ENCODE results near the gene UGT1A9. TPM values are rescaled to one million over a fixed set of nuclear protein-coding genes. Genes with fewer than 3 reads are reported as not detected.

The UGT1A9 gene
- total and polyA plus RNA-seq, 2 of the 13 experiments (the other 11 are each of a cell fraction or from before 2014, with no cell fraction given): 0.07 TPM; not detected in 1

DNA sequence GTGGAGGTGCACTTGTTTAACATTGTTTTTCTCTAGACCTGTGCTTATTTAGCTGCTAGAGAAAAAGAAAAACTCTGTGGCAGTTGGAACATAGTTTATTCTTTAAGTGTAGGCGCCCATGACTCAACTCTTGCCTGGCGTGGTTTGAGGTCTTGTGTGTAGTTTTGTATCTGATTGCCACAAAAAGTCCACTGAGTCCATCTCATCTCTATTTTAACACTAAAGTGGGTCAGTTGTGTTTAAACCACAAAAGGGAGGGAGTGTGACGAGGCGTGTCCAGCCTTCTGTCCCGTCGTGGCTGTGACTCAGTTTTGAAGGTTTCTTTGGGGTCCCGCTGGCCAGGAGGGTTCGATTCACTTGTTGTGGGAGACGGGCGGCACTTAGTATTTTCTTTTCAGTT, 15.3 kb upstream of the UGT1A9 start (continued):
- TF ChIP-seq YEATS2 (CRISPR knock-in tag; IDR thresholded peaks at IDR 0.05; ENCODE audit: borderline replicate concordance): no peak

DNA sequence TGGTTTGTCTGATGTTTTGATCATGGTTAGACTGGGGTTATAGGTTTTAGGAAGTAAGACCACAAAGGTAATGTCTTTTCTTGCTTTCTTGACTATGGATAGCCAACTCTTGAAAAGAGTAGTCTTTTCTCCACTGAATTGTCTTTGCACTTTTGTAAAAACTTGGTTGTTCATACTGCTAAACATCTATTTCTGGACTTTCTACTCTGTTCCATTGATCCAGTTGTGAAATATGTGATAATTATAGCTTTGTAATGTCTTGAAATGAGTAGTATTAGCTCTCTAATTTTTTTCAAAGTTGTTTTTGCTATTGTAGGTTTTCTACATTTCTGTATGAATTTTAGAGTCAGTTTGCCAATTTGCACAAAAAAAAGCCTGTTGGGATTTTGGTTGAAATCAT, 13.1 kb upstream of the UGT1A9 start:
- Histone ChIP-seq H3K27me3 (ENCODE audit: control insufficient read depth in 1 of 2, insufficient read depth in 2 of 2, low read length in 2 of 2) (no peaks in the 10 kb centered on the region), H2AFZ (ENCODE audit: low read length) (no peak overlapping the region), H3K36me3 (replicated peaks in 1 of 2; ENCODE audit: control insufficient read depth in 1 of 2, insufficient read depth in 2 of 2, low read length in 2 of 2) (no peaks in the 10 kb centered on the region), H3K4me1 (ENCODE audit: insufficient read depth, low read length) (no peaks in the 10 kb centered on the region), H3K9ac (ENCODE audit: insufficient read depth, low read depth, low read length) (no peak overlapping the region), H4K20me1 (ENCODE audit: insufficient read depth, low read length) (no peaks in the 10 kb centered on the region), H3K4me3 (replicated peaks in 1 of 3; ENCODE audit: insufficient read depth in 1 of 3, low read depth in 2 of 3, low read length in 3 of 3) (no peak overlapping the region), H3K79me2 (ENCODE audit: insufficient read depth, low read length) (no peaks in the 10 kb centered on the region), H3K4me2 (ENCODE audit: low read depth, low read length) (no peak overlapping the region), H3K27ac (ENCODE audit: extremely low read length, insufficient read depth, low read length) (no peak overlapping the region), H3K9me3 (ENCODE audit: low read length) (no peaks in the 10 kb centered on the region)
- TF ChIP-seq, protein P1, sequence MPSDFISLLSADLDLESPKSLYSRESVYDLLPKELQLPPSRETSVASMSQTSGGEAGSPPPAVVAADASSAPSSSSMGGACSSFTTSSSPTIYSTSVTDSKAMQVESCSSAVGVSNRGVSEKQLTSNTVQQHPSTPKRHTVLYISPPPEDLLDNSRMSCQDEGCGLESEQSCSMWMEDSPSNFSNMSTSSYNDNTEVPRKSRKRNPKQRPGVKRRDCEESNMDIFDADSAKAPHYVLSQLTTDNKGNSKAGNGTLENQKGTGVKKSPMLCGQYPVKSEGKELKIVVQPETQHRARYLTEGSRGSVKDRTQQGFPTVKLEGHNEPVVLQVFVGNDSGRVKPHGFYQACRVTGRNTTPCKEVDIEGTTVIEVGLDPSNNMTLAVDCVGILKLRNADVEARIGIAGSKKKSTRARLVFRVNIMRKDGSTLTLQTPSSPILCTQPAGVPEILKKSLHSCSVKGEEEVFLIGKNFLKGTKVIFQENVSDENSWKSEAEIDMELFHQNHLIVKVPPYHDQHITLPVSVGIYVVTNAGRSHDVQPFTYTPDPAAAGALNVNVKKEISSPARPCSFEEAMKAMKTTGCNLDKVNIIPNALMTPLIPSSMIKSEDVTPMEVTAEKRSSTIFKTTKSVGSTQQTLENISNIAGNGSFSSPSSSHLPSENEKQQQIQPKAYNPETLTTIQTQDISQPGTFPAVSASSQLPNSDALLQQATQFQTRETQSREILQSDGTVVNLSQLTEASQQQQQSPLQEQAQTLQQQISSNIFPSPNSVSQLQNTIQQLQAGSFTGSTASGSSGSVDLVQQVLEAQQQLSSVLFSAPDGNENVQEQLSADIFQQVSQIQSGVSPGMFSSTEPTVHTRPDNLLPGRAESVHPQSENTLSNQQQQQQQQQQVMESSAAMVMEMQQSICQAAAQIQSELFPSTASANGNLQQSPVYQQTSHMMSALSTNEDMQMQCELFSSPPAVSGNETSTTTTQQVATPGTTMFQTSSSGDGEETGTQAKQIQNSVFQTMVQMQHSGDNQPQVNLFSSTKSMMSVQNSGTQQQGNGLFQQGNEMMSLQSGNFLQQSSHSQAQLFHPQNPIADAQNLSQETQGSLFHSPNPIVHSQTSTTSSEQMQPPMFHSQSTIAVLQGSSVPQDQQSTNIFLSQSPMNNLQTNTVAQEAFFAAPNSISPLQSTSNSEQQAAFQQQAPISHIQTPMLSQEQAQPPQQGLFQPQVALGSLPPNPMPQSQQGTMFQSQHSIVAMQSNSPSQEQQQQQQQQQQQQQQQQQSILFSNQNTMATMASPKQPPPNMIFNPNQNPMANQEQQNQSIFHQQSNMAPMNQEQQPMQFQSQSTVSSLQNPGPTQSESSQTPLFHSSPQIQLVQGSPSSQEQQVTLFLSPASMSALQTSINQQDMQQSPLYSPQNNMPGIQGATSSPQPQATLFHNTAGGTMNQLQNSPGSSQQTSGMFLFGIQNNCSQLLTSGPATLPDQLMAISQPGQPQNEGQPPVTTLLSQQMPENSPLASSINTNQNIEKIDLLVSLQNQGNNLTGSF (CRISPR knock-in tag; IDR thresholded peaks at IDR 0.05): no peak
- TF ChIP-seq, protein P2, sequence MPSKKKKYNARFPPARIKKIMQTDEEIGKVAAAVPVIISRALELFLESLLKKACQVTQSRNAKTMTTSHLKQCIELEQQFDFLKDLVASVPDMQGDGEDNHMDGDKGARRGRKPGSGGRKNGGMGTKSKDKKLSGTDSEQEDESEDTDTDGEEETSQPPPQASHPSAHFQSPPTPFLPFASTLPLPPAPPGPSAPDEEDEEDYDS (CRISPR knock-in tag; IDR thresholded peaks at IDR 0.05): no peak
- TF ChIP-seq ZNF441 (CRISPR knock-in tag; IDR thresholded peaks at IDR 0.05; ENCODE audit: borderline replicate concordance) (no peak), ZBTB7B (CRISPR knock-in tag; IDR thresholded peaks at IDR 0.05) (no peak), PHF8 (CRISPR knock-in tag; IDR thresholded peaks at IDR 0.05) (no peak), ZSCAN20 (CRISPR knock-in tag; IDR thresholded peaks at IDR 0.05; ENCODE audit: borderline replicate concordance) (no peak), ZNF207 (IDR thresholded peaks at IDR 0.05; ENCODE audit: borderline replicate concordance) (no peak), PRMT3 (CRISPR knock-in tag; IDR thresholded peaks at IDR 0.05; ENCODE audit: borderline replicate concordance, low read depth) (no peak), PHF5A (CRISPR knock-in tag; IDR thresholded peaks at IDR 0.05; ENCODE audit: low read depth, unreplicated experiment) (no peak)
- FAIRE-seq: no peak
- BruUV-seq (replicated peaks): no TSS peak
- no peak for DNase-seq (ENCODE audit: low spot score)
- intact Hi-C loops (cut with micrococcal nuclease; ENCODE audit: unreplicated experiment): no loop called here
- ChIA-PET CTCF (ENCODE audit: low intra/inter-chr PET ratio, low total read pairs) (no interaction called here), POLR2A (no interaction called here)
- ATAC-seq: no peak
- in situ Hi-C loops (cut with HindIII; ENCODE audit: extremely low pct_ligation_motif_present, low pct_unique_long_range_greater_than_20kb): no loop called here
